ENCODE measurements around the gene TM4SF4. TPM values are rescaled to one million over a fixed set of nuclear protein-coding genes. Genes with fewer than 3 reads are reported as not detected.

Gene TM4SF4
- polyA plus RNA-seq, 2 donors: 0.02 to 0.12 TPM

DNA sequence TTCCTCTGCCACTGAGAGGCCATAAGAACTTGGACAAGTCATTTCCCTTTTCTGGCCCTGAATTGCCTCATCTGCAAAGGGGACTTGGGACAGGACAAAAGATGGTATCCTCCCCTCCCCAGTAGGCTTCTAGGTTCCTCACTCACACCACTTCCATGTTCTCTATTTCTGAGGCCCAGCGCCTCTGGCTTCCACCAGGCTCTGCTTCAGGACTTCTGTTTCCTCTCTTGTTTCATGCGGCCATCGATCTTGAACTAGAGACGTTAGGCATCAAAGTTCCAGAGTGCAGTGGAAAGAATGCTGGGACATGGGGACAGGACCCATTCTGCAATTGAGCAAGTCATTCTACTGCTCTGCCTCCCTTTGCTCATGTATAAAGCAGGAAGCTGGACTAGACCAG is 1.7 kb downstream of the TM4SF4 start:
- Histone ChIP-seq H3K9me3 (ENCODE audit: control insufficient read depth in 2 of 2, insufficient read depth in 1 of 2, low read depth in 1 of 2, low read length in 1 of 2) (no peaks in the 10 kb centered on the region), H3K4me1 (ENCODE audit: control insufficient read depth in 2 of 2, insufficient read depth in 2 of 2, low read length in 1 of 2) (peaks cover 2 to 4% of the 10 kb centered on the region in 2 donors), H3K4me3 (ENCODE audit: low read depth in 1 of 2, low read length in 2 of 2) (no peak overlapping the region), H3K27me3 (ENCODE audit: control insufficient read depth in 1 of 2, insufficient read depth in 2 of 2, low read length in 2 of 2) (no peaks in the 10 kb centered on the region), H3K27ac (ENCODE audit: low read depth in 2 of 2, low read length in 1 of 2) (peak overlapping the region in 1 of 2 donors; percentile 13), H3K36me3 (ENCODE audit: control insufficient read depth in 2 of 2, insufficient read depth in 2 of 2, low read length in 1 of 2) (no peaks in the 10 kb centered on the region)
- WGBS, 2 donors: 93 to 96% methylated on average over 4 of the region's 4 CpGs

DNA sequence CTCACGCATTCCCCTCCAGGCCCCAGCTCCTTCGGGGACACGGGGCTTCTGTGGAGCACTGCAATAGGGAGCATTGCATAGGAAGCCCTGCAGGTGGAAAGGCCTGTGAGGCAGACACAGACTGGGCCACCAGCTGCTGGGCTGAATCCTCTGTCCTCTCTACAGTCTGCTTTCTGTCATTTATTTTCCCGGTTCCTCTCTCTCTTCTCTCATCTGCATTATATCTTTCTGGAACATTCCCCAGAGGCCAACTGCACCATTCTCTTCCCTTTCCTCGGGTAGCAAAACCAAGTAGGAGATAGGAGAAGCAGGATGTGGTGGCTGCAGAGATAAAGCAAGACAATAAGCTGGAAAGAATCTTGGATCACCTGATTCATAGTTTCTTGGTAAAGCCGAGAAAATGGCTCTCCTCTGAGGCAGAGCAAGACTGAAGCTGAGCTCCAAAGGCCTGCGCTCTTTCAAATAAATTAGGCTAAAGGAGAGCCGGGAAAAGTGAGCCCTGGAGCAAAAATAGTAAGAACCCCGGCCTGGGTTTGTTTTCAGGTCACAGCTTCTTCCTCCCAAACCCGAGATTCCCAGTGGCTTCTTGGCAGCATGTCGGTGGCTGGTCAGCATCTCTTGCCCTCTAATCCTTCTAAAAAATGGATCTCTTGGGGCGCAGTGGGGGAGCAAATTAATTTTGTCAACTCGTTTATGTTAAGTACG is 5.3 kb downstream of the TM4SF4 start:
- no peaks in the 10 kb centered on the region for H3K9me3 ChIP-seq (ENCODE audit: control insufficient read depth in 2 of 2, insufficient read depth in 1 of 2, low read depth in 1 of 2, low read length in 1 of 2)
- peak overlapping the region; percentile 35 to 56 for H3K27ac ChIP-seq (ENCODE audit: low read depth in 2 of 2, low read length in 1 of 2)
- H3K4me1 ChIP-seq (ENCODE audit: control insufficient read depth in 2 of 2, insufficient read depth in 2 of 2, low read length in 1 of 2): peaks cover 0 to 2% of the 10 kb centered on the region in 2 donors
- WGBS, 2 donors: 66 to 71% methylated on average over 14 of the region's 14 CpGs
- H3K4me3 ChIP-seq (ENCODE audit: low read depth in 1 of 2, low read length in 2 of 2): no peak overlapping the region
- H3K36me3 ChIP-seq (ENCODE audit: control insufficient read depth in 2 of 2, insufficient read depth in 2 of 2, low read length in 1 of 2): no peaks in the 10 kb centered on the region
- no peaks in the 10 kb centered on the region for H3K27me3 ChIP-seq (ENCODE audit: control insufficient read depth in 1 of 2, insufficient read depth in 2 of 2, low read length in 2 of 2)

DNA sequence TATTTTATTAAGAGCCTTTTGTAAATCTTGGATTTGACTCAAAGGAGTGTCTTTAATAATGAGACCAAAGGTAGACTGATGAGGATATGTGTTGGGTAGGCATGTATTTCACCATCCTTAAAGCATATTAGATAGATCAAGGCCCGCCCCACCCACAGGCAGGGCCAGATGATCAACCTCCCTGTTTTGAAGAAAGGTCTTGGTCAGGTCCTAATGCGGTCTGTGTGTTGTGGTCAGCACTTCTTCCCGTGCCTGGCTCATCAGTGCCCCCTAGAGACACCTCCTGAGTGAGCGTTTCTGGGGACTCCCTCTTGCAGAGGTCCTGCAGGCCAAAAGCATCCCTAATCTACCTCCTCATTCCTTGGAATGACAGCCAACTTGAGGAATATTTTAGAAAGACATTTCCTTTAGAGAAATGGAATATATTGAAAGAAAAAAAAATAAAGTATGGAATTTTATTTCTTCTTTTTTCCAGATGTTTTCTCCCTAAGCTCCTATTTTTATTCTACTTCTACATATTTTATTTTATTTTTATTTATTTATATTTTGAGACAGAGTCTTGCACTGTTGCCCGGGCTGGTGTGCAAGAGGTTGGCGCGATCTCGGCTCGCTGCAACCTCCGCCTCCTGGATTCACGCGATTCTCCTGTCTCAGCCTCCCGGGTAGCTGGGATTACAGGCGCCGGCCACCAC is 6.0 kb downstream of the TM4SF4 start:
- Histone ChIP-seq H3K9me3 (ENCODE audit: control insufficient read depth in 2 of 2, insufficient read depth in 1 of 2, low read depth in 1 of 2, low read length in 1 of 2) (no peaks in the 10 kb centered on the region), H3K4me3 (ENCODE audit: low read depth in 1 of 2, low read length in 2 of 2) (no peak overlapping the region), H3K27ac (ENCODE audit: low read depth in 2 of 2, low read length in 1 of 2) (no peak overlapping the region), H3K4me1 (ENCODE audit: control insufficient read depth in 2 of 2, insufficient read depth in 2 of 2, low read length in 1 of 2) (peaks cover 0 to 2% of the 10 kb centered on the region in 2 donors), H3K27me3 (ENCODE audit: control insufficient read depth in 1 of 2, insufficient read depth in 2 of 2, low read length in 2 of 2) (no peaks in the 10 kb centered on the region), H3K36me3 (ENCODE audit: control insufficient read depth in 2 of 2, insufficient read depth in 2 of 2, low read length in 1 of 2) (no peaks in the 10 kb centered on the region)
- 75% methylated on average over 15 of the region's 15 CpGs for WGBS, 2 donors

GRCh38 chr3:149481056-149481455 is 6.6 kb downstream of the TM4SF4 start:
- no peaks in the 10 kb centered on the region for H3K9me3 ChIP-seq (ENCODE audit: control insufficient read depth in 2 of 2, insufficient read depth in 1 of 2, low read depth in 1 of 2, low read length in 1 of 2)
- no peaks in the 10 kb centered on the region for H3K27me3 ChIP-seq (ENCODE audit: control insufficient read depth in 1 of 2, insufficient read depth in 2 of 2, low read length in 2 of 2)
- 94 to 95% methylated on average over 3 of the region's 3 CpGs for WGBS, 2 donors
- no peaks in the 10 kb centered on the region for H3K36me3 ChIP-seq (ENCODE audit: control insufficient read depth in 2 of 2, insufficient read depth in 2 of 2, low read length in 1 of 2)
- peaks cover 0 to 2% of the 10 kb centered on the region in 2 donors for H3K4me1 ChIP-seq (ENCODE audit: control insufficient read depth in 2 of 2, insufficient read depth in 2 of 2, low read length in 1 of 2)
- H3K27ac ChIP-seq (ENCODE audit: low read depth in 2 of 2, low read length in 1 of 2): no peak overlapping the region
- no peak overlapping the region for H3K4me3 ChIP-seq (ENCODE audit: low read depth in 1 of 2, low read length in 2 of 2)

DNA sequence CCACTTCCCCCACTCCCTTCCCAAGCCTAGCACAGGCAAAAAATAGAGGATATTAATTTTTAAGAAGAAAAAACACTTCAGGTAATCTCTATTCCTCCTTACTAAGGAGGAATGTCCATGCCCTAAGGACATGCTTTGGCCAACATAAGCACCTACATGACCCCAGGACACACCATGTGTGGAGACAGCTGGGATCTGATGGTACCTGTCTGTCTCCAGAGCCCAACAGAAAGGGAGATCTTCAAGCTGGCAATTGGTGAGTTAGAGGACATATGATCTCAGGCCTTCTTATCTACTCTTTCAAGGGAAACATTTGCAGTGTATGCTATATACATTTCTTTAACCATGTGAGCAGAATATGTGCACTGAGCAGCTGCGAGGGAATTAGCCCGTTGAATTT is 7.0 kb downstream of the TM4SF4 start:
- H3K36me3 ChIP-seq (ENCODE audit: control insufficient read depth in 2 of 2, insufficient read depth in 2 of 2, low read length in 1 of 2): no peaks in the 10 kb centered on the region
- 78 to 85% methylated on average over 2 of the region's 2 CpGs for WGBS, 2 donors
- H3K27me3 ChIP-seq (ENCODE audit: control insufficient read depth in 1 of 2, insufficient read depth in 2 of 2, low read length in 2 of 2): no peaks in the 10 kb centered on the region
- H3K27ac ChIP-seq (ENCODE audit: low read depth in 2 of 2, low read length in 1 of 2): no peak overlapping the region
- H3K4me3 ChIP-seq (ENCODE audit: low read depth in 1 of 2, low read length in 2 of 2): no peak overlapping the region
- peaks cover 0 to 2% of the 10 kb centered on the region in 2 donors for H3K4me1 ChIP-seq (ENCODE audit: control insufficient read depth in 2 of 2, insufficient read depth in 2 of 2, low read length in 1 of 2)
- no peaks in the 10 kb centered on the region for H3K9me3 ChIP-seq (ENCODE audit: control insufficient read depth in 2 of 2, insufficient read depth in 1 of 2, low read depth in 1 of 2, low read length in 1 of 2)

- Histone ChIP-seq H3K27ac (ENCODE audit: low read depth in 2 of 2, low read length in 1 of 2) (no peak overlapping the region), H3K9me3 (ENCODE audit: control insufficient read depth in 2 of 2, insufficient read depth in 1 of 2, low read depth in 1 of 2, low read length in 1 of 2) (no peaks in the 10 kb centered on the region), H3K4me3 (ENCODE audit: low read depth in 1 of 2, low read length in 2 of 2) (no peak overlapping the region), H3K4me1 (ENCODE audit: control insufficient read depth in 2 of 2, insufficient read depth in 2 of 2, low read length in 1 of 2) (no peaks in the 10 kb centered on the region), H3K36me3 (ENCODE audit: control insufficient read depth in 2 of 2, insufficient read depth in 2 of 2, low read length in 1 of 2) (no peaks in the 10 kb centered on the region), H3K27me3 (ENCODE audit: control insufficient read depth in 1 of 2, insufficient read depth in 2 of 2, low read length in 2 of 2) (no peaks in the 10 kb centered on the region)
- 60 to 70% methylated on average over 5 of the region's 5 CpGs for WGBS, 2 donors
These were observed 12.2 kb downstream of the TM4SF4 start for GRCh38 chr3:149486726-149487125.

DNA sequence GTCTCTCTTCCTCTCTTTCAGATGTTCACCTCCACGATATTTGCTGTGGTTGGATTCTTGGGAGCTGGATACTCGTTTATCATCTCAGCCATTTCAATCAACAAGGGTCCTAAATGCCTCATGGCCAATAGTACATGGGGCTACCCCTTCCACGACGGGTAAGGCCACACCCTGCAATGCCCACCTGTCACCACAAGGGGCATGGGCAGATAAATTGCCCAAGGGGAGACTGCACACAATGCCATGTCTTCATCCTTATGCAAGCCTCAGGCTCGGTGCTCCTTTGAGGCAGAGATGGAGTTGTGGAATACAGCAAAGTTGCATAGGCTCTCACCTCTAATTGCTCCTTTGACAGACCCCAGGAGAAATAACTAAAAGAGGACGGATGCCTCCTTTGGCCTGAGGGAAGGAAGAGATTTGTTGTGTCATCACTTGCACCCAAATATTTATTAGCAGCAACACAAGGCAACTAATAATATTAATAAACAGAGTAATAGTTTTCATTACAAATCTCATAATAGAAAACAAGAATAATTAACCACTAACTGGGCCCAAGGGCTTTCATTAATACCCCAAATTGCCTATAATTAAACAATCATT is 13.2 kb downstream of the TM4SF4 start:
- Histone ChIP-seq H3K4me1 (ENCODE audit: control insufficient read depth in 2 of 2, insufficient read depth in 2 of 2, low read length in 1 of 2) (no peaks in the 10 kb centered on the region), H3K27me3 (ENCODE audit: control insufficient read depth in 1 of 2, insufficient read depth in 2 of 2, low read length in 2 of 2) (no peaks in the 10 kb centered on the region), H3K27ac (ENCODE audit: low read depth in 2 of 2, low read length in 1 of 2) (no peak overlapping the region), H3K9me3 (ENCODE audit: control insufficient read depth in 2 of 2, insufficient read depth in 1 of 2, low read depth in 1 of 2, low read length in 1 of 2) (no peaks in the 10 kb centered on the region), H3K36me3 (ENCODE audit: control insufficient read depth in 2 of 2, insufficient read depth in 2 of 2, low read length in 1 of 2) (no peaks in the 10 kb centered on the region), H3K4me3 (ENCODE audit: low read depth in 1 of 2, low read length in 2 of 2) (no peak overlapping the region)
- WGBS, 2 donors: 74% methylated on average over 6 of the region's 6 CpGs

GRCh38 chr3:149489060-149489690 is 14.7 kb downstream of the TM4SF4 start:
- H3K9me3 ChIP-seq (ENCODE audit: control insufficient read depth in 2 of 2, insufficient read depth in 1 of 2, low read depth in 1 of 2, low read length in 1 of 2): no peaks in the 10 kb centered on the region
- no peaks in the 10 kb centered on the region for H3K4me1 ChIP-seq (ENCODE audit: control insufficient read depth in 2 of 2, insufficient read depth in 2 of 2, low read length in 1 of 2)
- no peak overlapping the region for H3K27ac ChIP-seq (ENCODE audit: low read depth in 2 of 2, low read length in 1 of 2)
- H3K4me3 ChIP-seq (ENCODE audit: low read depth in 1 of 2, low read length in 2 of 2): no peak overlapping the region
- no peaks in the 10 kb centered on the region for H3K36me3 ChIP-seq (ENCODE audit: control insufficient read depth in 2 of 2, insufficient read depth in 2 of 2, low read length in 1 of 2)
- H3K27me3 ChIP-seq (ENCODE audit: control insufficient read depth in 1 of 2, insufficient read depth in 2 of 2, low read length in 2 of 2): no peaks in the 10 kb centered on the region
- WGBS, 2 donors: 63 to 69% methylated on average over 6 of the region's 6 CpGs

- Histone ChIP-seq H3K4me3 (ENCODE audit: low read depth in 1 of 2, low read length in 2 of 2) (no peak overlapping the region), H3K36me3 (ENCODE audit: control insufficient read depth in 2 of 2, insufficient read depth in 2 of 2, low read length in 1 of 2) (no peaks in the 10 kb centered on the region), H3K27me3 (ENCODE audit: control insufficient read depth in 1 of 2, insufficient read depth in 2 of 2, low read length in 2 of 2) (no peaks in the 10 kb centered on the region), H3K9me3 (ENCODE audit: control insufficient read depth in 2 of 2, insufficient read depth in 1 of 2, low read depth in 1 of 2, low read length in 1 of 2) (no peaks in the 10 kb centered on the region), H3K4me1 (ENCODE audit: control insufficient read depth in 2 of 2, insufficient read depth in 2 of 2, low read length in 1 of 2) (no peaks in the 10 kb centered on the region), H3K27ac (ENCODE audit: low read depth in 2 of 2, low read length in 1 of 2) (no peak overlapping the region)
These were observed 15.9 kb downstream of the TM4SF4 start for GRCh38 chr3:149490260-149490971.
